T-helper 1 cell treated with Interleukin-12 subunit alpha and Interleukin-12 subunit beta and Interleukin-4 antibody, amounts not matched to agents 30 μg/mL and 1 μg/mL, for 36 hours (primary cell): Measurements from ENCODE around the gene ATF6.
A peak's percentile ranks its signal among the peaks of the same experiment; 100 is the strongest.
"Not testable (repeated sequence)": the region's sequence is repeated elsewhere in the genome, so short reads cannot be mapped to it uniquely, and the experiment has no call there.

Experiments used
- H3K27ac Mint-ChIP-seq: one replicate; pipeline ENCODE4 v1.8.0; 2021; ENCODE audit warnings: mild to moderate bottlenecking, mixed read lengths
- H3K27me3 Mint-ChIP-seq: one replicate; pipeline ENCODE4 v1.8.0; 2021; ENCODE audit warnings: low read depth, mixed read lengths
- H3K36me3 Mint-ChIP-seq: one replicate; pipeline ENCODE4 v1.8.0; 2021; ENCODE audit warnings: low read depth, mixed read lengths
- H3K4me1 Mint-ChIP-seq: one replicate; pipeline ENCODE4 v1.8.0; 2021; ENCODE audit warnings: low read depth, mixed read lengths
- H3K4me3 Mint-ChIP-seq: one replicate; pipeline ENCODE4 v1.8.0; 2021; ENCODE audit warnings: mild to moderate bottlenecking, moderate library complexity, mixed read lengths
- H3K9me3 Mint-ChIP-seq: one replicate; pipeline ENCODE4 v1.8.0; 2021; ENCODE audit warnings: mixed read lengths

Gene ATF6

GRCh38 chr1:161749509-161750407, 16.4 kb upstream of the ATF6 start, which contains the start of gene DUSP12:
TSS of gene DUSP12 (plus strand) at chr1:161749786. CDS start at chr1:161749802, 16 bp downstream.
- peak within 1 kb of the TSS; percentile 99 for H3K4me3 Mint-ChIP-seq
- H3K9me3 Mint-ChIP-seq: peaks cover 9% of the 10 kb centered on the region
- H3K27ac Mint-ChIP-seq: peak within 1 kb of the TSS; percentile 99
- peaks cover 28% of the 10 kb centered on the region for H3K4me1 Mint-ChIP-seq
- H3K36me3 Mint-ChIP-seq: peaks cover 26% of the 10 kb centered on the region
- H3K27me3 Mint-ChIP-seq: peaks cover 14% of the 10 kb centered on the region

GRCh38 chr1:161763522-161764098, 2.5 kb upstream of the ATF6 start:
- Mint-ChIP-seq H3K36me3 (peaks cover 2% of the 10 kb centered on the region), H3K27me3 (no peaks in the 10 kb centered on the region), H3K9me3 (no peaks in the 10 kb centered on the region), H3K4me3 (peak overlapping the region; percentile 33), H3K27ac (peak overlapping the region; percentile 28), H3K4me1 (peaks cover 28% of the 10 kb centered on the region)

- H3K9me3 Mint-ChIP-seq: no peaks in the 10 kb centered on the region
- H3K27ac Mint-ChIP-seq: no peak overlapping the region
- H3K36me3 Mint-ChIP-seq: no peaks in the 10 kb centered on the region
- peak overlapping the region; percentile 4 for H3K4me3 Mint-ChIP-seq
- H3K4me1 Mint-ChIP-seq: peaks cover 29% of the 10 kb centered on the region
- no peaks in the 10 kb centered on the region for H3K27me3 Mint-ChIP-seq
Observed at GRCh38 chr1:161768461-161768860, 2.3 kb downstream of the ATF6 start.

DNA sequence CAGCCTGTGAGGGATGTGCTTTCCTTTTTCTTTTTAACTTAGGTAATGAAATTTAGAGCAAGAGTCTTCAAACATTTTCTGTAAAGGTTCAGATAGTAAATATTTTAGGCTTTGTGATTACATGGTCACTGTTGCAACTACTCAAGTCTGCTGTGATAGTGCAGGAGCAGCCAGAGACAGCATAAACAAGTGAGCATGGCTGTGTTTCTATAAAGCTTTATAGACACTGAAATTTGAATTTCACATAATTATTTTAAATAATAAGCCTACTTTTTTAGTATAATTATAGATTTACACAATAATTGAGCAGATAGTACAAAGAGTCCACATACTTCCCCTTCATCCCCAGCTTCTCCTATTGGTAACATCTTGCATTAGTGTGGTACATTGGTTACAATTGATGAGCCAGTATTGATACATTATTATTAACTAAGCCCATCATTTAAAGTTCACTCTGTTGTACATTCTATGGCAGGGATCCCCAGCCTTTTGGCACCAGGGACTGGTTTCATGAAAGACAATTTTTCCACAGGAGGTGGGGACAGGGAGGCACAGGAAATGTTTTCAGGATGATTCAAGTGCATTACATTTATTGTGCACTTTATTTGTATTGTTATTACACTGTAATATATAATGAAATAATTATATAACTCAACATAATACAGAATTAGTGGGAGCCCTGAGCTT, 3.0 kb downstream of the ATF6 start:
- H3K27me3 Mint-ChIP-seq: no peaks in the 10 kb centered on the region
- no peak overlapping the region for H3K4me3 Mint-ChIP-seq
- H3K4me1 Mint-ChIP-seq: peaks cover 30% of the 10 kb centered on the region
- no peak overlapping the region for H3K27ac Mint-ChIP-seq
- no peaks in the 10 kb centered on the region for H3K9me3 Mint-ChIP-seq
- no peaks in the 10 kb centered on the region for H3K36me3 Mint-ChIP-seq

DNA sequence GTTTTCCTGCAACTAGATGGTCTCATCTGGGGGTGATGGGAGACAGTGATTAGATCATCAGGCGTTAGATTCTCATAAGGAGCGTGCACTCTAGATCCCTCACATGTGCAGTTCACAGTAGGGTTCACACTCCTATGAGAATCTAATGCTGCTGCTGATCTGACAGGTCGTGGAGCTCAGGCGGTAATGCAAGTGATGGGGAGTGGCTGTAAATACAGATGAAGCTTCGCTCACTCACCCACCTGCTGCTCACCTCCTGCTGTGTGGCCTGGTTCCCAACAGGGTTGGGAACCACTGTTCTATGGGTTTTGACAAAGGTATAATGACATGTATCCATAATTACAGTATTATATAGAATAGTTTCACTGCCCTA, 3.5 kb downstream of the ATF6 start:
- H3K4me1 Mint-ChIP-seq: peaks cover 30% of the 10 kb centered on the region
- not testable (repeated sequence) for H3K4me3 Mint-ChIP-seq, H3K9me3 Mint-ChIP-seq, H3K36me3 Mint-ChIP-seq, H3K27me3 Mint-ChIP-seq, H3K27ac Mint-ChIP-seq

DNA sequence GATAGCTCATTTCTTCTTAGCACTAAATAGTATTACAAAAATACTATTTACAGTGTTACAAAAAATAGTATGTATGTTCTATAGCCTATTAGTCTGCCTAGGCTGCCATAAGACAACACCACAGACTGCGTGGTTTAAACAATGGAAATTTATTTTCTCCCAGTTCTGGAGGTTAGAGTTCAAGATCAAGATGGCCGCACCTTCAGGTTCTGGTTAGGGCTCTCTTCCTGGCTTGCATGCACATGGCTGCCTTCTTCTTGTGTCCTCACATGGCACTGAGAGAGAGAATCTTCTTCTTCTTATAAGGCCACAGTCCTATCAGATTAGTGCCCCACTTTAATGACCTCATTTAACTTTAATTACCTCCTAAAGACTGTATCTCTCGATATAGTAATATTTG, 4.1 kb downstream of the ATF6 start:
- Mint-ChIP-seq H3K36me3 (no peaks in the 10 kb centered on the region), H3K9me3 (no peaks in the 10 kb centered on the region), H3K4me1 (peaks cover 28% of the 10 kb centered on the region), H3K4me3 (no peak overlapping the region), H3K27ac (no peak overlapping the region), H3K27me3 (no peaks in the 10 kb centered on the region)

- Mint-ChIP-seq H3K4me1 (peaks cover 28% of the 10 kb centered on the region), H3K36me3 (no peaks in the 10 kb centered on the region), H3K27ac (no peak overlapping the region), H3K27me3 (no peaks in the 10 kb centered on the region), H3K9me3 (no peaks in the 10 kb centered on the region), H3K4me3 (no peak overlapping the region)
Observed at GRCh38 chr1:161771161-161771560, 5.0 kb downstream of the ATF6 start.

- no peaks in the 10 kb centered on the region for H3K36me3 Mint-ChIP-seq
- no peaks in the 10 kb centered on the region for H3K9me3 Mint-ChIP-seq
- peaks cover 23% of the 10 kb centered on the region for H3K4me1 Mint-ChIP-seq
- H3K4me3 Mint-ChIP-seq: no peak overlapping the region
- H3K27ac Mint-ChIP-seq: no peak overlapping the region
- H3K27me3 Mint-ChIP-seq: no peaks in the 10 kb centered on the region
Observed at GRCh38 chr1:161771973-161772372, 5.9 kb downstream of the ATF6 start.

- H3K27ac Mint-ChIP-seq: no peak overlapping the region
- H3K9me3 Mint-ChIP-seq: no peaks in the 10 kb centered on the region
- H3K4me1 Mint-ChIP-seq: peaks cover 21% of the 10 kb centered on the region
- no peak overlapping the region for H3K4me3 Mint-ChIP-seq
- no peaks in the 10 kb centered on the region for H3K27me3 Mint-ChIP-seq
- no peaks in the 10 kb centered on the region for H3K36me3 Mint-ChIP-seq
Observed at GRCh38 chr1:161772397-161772796, 6.3 kb downstream of the ATF6 start.

GRCh38 chr1:161773791-161774190, 7.7 kb downstream of the ATF6 start:
- H3K9me3 Mint-ChIP-seq: no peaks in the 10 kb centered on the region
- peaks cover 13% of the 10 kb centered on the region for H3K4me1 Mint-ChIP-seq
- H3K4me3 Mint-ChIP-seq: no peak overlapping the region
- H3K36me3 Mint-ChIP-seq: no peaks in the 10 kb centered on the region
- H3K27me3 Mint-ChIP-seq: no peaks in the 10 kb centered on the region
- no peak overlapping the region for H3K27ac Mint-ChIP-seq

- peaks cover 6% of the 10 kb centered on the region for H3K36me3 Mint-ChIP-seq
- H3K4me3 Mint-ChIP-seq: no peak overlapping the region
- H3K9me3 Mint-ChIP-seq: no peaks in the 10 kb centered on the region
- no peaks in the 10 kb centered on the region for H3K27me3 Mint-ChIP-seq
- peaks cover 8% of the 10 kb centered on the region for H3K4me1 Mint-ChIP-seq
- H3K27ac Mint-ChIP-seq: no peak overlapping the region
Observed at GRCh38 chr1:161777261-161777660, 11.1 kb downstream of the ATF6 start.

DNA sequence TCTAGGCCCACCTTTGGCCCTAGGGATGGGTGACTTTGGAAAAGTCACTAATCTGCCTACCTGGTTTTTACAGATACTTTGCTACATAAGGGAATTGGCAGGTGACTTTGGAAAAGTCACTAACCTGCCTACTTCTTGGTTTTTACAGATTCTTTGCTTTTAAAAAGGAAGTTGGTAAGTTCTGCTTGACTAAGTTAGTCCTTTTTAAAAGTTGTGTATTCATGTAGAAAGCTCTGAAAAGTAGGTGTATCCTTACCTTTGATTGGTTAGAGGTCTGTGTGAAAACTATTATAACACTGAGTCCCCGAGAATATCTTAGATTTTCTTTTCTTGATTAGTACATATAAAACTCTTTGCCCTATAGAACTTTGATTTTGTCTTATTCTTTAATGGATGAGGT, 12.4 kb downstream of the ATF6 start:
- Mint-ChIP-seq H3K27ac (no peak overlapping the region), H3K27me3 (no peaks in the 10 kb centered on the region), H3K36me3 (peaks cover 10% of the 10 kb centered on the region), H3K9me3 (no peaks in the 10 kb centered on the region), H3K4me3 (no peak overlapping the region), H3K4me1 (peaks cover 6% of the 10 kb centered on the region)

- Mint-ChIP-seq H3K4me1 (no peaks in the 10 kb centered on the region), H3K27ac (no peak overlapping the region), H3K36me3 (peaks cover 18% of the 10 kb centered on the region), H3K4me3 (no peak overlapping the region), H3K27me3 (no peaks in the 10 kb centered on the region), H3K9me3 (no peaks in the 10 kb centered on the region)
Observed at GRCh38 chr1:161779393-161779792, 13.3 kb downstream of the ATF6 start.

GRCh38 chr1:161781995-161782394, 15.9 kb downstream of the ATF6 start:
- H3K4me1 Mint-ChIP-seq: peaks cover 2% of the 10 kb centered on the region
- peaks cover 29% of the 10 kb centered on the region for H3K36me3 Mint-ChIP-seq
- H3K4me3 Mint-ChIP-seq: no peak overlapping the region
- H3K9me3 Mint-ChIP-seq: no peaks in the 10 kb centered on the region
- no peak overlapping the region for H3K27ac Mint-ChIP-seq
- no peaks in the 10 kb centered on the region for H3K27me3 Mint-ChIP-seq

DNA sequence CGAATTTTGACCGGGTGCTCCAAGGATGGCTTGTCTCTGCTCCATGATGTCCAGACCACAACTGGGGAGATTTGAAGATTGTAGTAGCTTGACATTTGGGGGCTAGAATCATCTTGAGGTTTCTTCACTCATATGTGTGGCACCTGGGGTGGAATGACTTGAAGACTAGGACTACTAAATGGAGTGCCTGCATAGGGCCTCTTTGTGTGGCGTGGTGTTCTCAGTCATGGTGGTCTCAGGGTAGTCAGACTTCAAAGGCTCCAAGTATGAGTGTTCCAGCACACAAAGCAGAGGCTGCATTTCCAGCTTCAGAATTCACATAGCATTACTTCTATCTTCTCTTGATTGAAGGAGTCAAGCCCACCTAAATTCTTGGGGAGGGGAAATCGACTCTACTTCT, 16.8 kb downstream of the ATF6 start:
- Mint-ChIP-seq H3K4me1 (peaks cover 2% of the 10 kb centered on the region), H3K27me3 (no peaks in the 10 kb centered on the region), H3K9me3 (no peaks in the 10 kb centered on the region), H3K36me3 (peaks cover 31% of the 10 kb centered on the region), H3K4me3 (no peak overlapping the region), H3K27ac (no peak overlapping the region)
